ENCODE results near the gene ETV7. TPM values are rescaled to one million over a fixed set of nuclear protein-coding genes. Genes with fewer than 3 reads are reported as not detected.

Gene ETV7
- total RNA-seq, 1 donor from 2014 or later: not detected

DNA sequence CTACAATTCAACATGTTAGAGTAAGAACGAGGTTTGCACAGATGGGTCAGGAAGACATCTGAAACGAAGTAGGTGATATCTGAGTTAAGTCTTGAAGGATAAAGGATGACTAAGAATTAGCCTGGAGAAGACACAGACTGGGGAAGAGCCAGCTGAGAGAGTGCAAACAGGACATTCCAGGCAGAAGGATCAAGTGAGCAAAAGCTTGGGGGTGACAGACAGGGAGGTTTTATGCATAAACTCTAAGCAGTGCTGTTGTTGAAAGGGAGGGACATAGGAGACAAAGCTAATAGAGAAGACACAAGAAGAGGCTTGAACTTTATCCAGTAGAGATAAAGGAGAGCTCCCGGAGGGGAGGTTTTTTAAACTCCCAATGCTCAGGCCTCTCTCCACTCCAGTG is 15.0 kb upstream of the ETV7 start:
- H3K9me3 Mint-ChIP-seq (ENCODE audit: unreplicated experiment): no peaks in the 10 kb centered on the region
- H3K4me1 Mint-ChIP-seq (ENCODE audit: low read depth, unreplicated experiment): no peaks in the 10 kb centered on the region
- no peak for TF ChIP-seq CTCF (IDR thresholded peaks at IDR 0.05; ENCODE audit: partially characterized antibody, unreplicated experiment)
- no peaks in the 10 kb centered on the region for H3K36me3 Mint-ChIP-seq (ENCODE audit: unreplicated experiment)
- H3K27ac Mint-ChIP-seq (ENCODE audit: unreplicated experiment): no peak overlapping the region
- no peaks in the 10 kb centered on the region for H3K27me3 Mint-ChIP-seq (ENCODE audit: unreplicated experiment)
- no peak overlapping the region for H3K4me3 Mint-ChIP-seq (ENCODE audit: unreplicated experiment)
- no peak for DNase-seq

DNA sequence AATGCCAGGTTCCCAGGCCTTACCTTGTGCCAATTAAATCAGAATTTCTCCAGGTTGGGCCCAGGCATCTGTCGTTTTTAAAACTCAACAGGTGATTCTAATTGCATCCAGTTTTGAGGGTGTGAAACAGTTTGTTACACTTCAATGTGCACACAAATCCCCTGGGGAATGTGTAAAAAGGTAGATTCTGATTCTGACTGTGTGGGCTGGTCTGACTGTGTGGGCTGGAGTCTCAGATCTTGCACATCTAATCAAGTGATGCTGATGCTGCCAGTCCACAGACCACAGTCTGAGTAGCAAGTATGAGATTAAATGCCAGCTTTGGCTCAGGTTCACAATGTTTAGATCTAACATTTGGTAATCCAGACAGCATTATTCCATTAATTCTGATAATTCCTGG is 12.5 kb upstream of the ETV7 start:
- no peak for DNase-seq
- Mint-ChIP-seq H3K27ac (ENCODE audit: unreplicated experiment) (no peak overlapping the region), H3K4me3 (ENCODE audit: unreplicated experiment) (no peak overlapping the region), H3K27me3 (ENCODE audit: unreplicated experiment) (no peaks in the 10 kb centered on the region), H3K4me1 (ENCODE audit: low read depth, unreplicated experiment) (no peaks in the 10 kb centered on the region), H3K36me3 (ENCODE audit: unreplicated experiment) (no peaks in the 10 kb centered on the region), H3K9me3 (ENCODE audit: unreplicated experiment) (no peaks in the 10 kb centered on the region)
- TF ChIP-seq CTCF (IDR thresholded peaks at IDR 0.05; ENCODE audit: partially characterized antibody, unreplicated experiment): no peak

DNA sequence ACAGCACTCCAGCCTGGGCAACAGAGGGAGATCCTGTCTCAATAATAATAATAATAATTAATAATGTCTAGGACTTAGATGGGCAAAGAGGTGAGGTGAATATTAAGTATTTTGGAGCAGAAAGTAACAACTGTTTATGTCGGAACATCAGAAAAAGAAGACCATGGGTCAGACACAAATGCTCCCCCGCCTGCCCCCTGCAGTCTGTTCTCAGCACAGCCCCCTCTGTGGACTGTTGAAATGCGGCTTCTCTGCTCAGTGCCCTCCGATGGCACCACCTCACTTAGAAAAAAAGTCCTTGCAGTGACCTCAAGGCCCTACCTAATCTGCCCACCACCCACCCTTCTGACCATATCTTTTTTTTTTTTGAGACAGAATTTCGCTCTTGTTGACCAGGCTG is 5.2 kb upstream of the ETV7 start:
- no peak overlapping the region for H3K27ac Mint-ChIP-seq (ENCODE audit: unreplicated experiment)
- peaks cover 4% of the 10 kb centered on the region for H3K9me3 Mint-ChIP-seq (ENCODE audit: unreplicated experiment)
- DNase-seq: no peak
- H3K27me3 Mint-ChIP-seq (ENCODE audit: unreplicated experiment): peaks cover 13% of the 10 kb centered on the region
- H3K4me1 Mint-ChIP-seq (ENCODE audit: low read depth, unreplicated experiment): no peaks in the 10 kb centered on the region
- no peak overlapping the region for H3K4me3 Mint-ChIP-seq (ENCODE audit: unreplicated experiment)
- no peak for TF ChIP-seq CTCF (IDR thresholded peaks at IDR 0.05; ENCODE audit: partially characterized antibody, unreplicated experiment)
- H3K36me3 Mint-ChIP-seq (ENCODE audit: unreplicated experiment): peaks cover 10% of the 10 kb centered on the region

DNA sequence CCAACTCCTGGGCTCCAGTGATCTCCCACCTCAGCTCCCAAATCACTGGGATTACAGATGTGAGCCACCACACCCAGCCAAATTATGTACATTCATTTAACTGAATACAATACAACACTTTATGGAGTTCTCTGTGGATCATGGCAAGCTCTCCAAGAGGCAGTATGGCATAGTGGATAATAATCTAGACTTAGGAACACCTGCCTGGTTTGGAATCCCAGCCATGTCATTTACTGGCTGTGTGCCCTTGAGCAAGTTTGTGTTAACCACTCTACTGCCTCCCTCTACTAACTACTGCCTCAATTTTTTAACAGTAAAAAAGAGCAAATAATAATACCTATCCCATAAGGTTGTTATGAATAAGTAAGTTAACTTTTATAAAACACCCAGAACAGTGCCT is 1.9 kb upstream of the ETV7 start:
- Mint-ChIP-seq H3K9me3 (ENCODE audit: unreplicated experiment) (peaks cover 8% of the 10 kb centered on the region), H3K4me3 (ENCODE audit: unreplicated experiment) (no peak overlapping the region), H3K4me1 (ENCODE audit: low read depth, unreplicated experiment) (peaks cover 4% of the 10 kb centered on the region), H3K27ac (ENCODE audit: unreplicated experiment) (no peak overlapping the region), H3K27me3 (ENCODE audit: unreplicated experiment) (peaks cover 23% of the 10 kb centered on the region), H3K36me3 (ENCODE audit: unreplicated experiment) (peaks cover 10% of the 10 kb centered on the region)
- no peak for TF ChIP-seq CTCF (IDR thresholded peaks at IDR 0.05; ENCODE audit: partially characterized antibody, unreplicated experiment)
- no peak for DNase-seq

- no peak for DNase-seq
- TF ChIP-seq CTCF (IDR thresholded peaks at IDR 0.05; ENCODE audit: partially characterized antibody, unreplicated experiment): no peak
- Mint-ChIP-seq H3K27ac (ENCODE audit: unreplicated experiment) (no peak overlapping the region), H3K36me3 (ENCODE audit: unreplicated experiment) (peaks cover 6% of the 10 kb centered on the region), H3K27me3 (ENCODE audit: unreplicated experiment) (peaks cover 23% of the 10 kb centered on the region), H3K4me1 (ENCODE audit: low read depth, unreplicated experiment) (peaks cover 6% of the 10 kb centered on the region), H3K9me3 (ENCODE audit: unreplicated experiment) (peaks cover 8% of the 10 kb centered on the region), H3K4me3 (ENCODE audit: unreplicated experiment) (peak overlapping the region; percentile 94)
Measured at GRCh38 chr6:36386495-36387439, 702 bp downstream of the ETV7 start.

Measured in glutamatergic neuron (in vitro differentiated cells).